NCI-H1436 (cell line): ENCODE data around the gene MAGEB5.
"Not testable (repeated sequence)": the region's sequence is repeated elsewhere in the genome, so short reads cannot be mapped to it uniquely, and the experiment has no call there.

Experiments
- DNase-seq: peaks from one replicate; lab custom pipeline; 2025; lab: John Stamatoyannopoulos, UW

Gene MAGEB5

GRCh38 chrX:26215869-26216268, at the start of gene MAGEB5:
Gene MAGEB5, plus strand, starts transcription at chrX:26216169. Its CDS starts 1,133 bp downstream, at chrX:26217302.
- DNase-seq, result no peak

- no peak for DNase-seq
Observed at GRCh38 chrX:26192204-26192603, 23.8 kb upstream of the MAGEB5 start, which contains the start of gene MAGEB6. Gene MAGEB6, plus strand, starts transcription at chrX:26192440. Its CDS starts 1,407 bp downstream, at chrX:26193847.

- DNase-seq, result no peak
Observed at GRCh38 chrX:26203561-26203960, 12.4 kb upstream of the MAGEB5 start.

- DNase-seq, result not testable (repeated sequence)
Observed at GRCh38 chrX:26204717-26205116, 11.3 kb upstream of the MAGEB5 start.

GRCh38 chrX:26208012-26208411, 8.0 kb upstream of the MAGEB5 start:
- no peak for DNase-seq

- no peak for DNase-seq
Observed at GRCh38 chrX:26219351-26219750, 3.4 kb downstream of the MAGEB5 start.

DNA sequence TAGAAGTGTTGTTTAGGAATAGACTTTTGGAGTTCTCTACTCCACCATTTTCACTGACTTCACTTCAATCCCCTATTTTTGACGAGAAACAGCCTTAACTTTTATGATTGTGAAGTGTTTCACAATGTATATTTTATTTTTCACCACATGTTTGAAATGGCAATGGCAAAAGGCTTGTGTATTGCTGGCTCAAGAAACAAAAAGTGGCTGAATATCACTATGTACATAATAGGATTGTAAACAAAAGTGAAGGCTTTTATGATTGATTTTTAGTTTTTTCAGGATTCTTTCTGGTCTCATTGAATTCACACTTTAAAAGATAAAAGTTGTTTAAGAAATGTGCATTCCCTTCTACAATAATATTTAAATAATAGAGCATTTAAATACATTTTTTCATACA, 18.2 kb downstream of the MAGEB5 start:
- DNase-seq, result no peak

DNA sequence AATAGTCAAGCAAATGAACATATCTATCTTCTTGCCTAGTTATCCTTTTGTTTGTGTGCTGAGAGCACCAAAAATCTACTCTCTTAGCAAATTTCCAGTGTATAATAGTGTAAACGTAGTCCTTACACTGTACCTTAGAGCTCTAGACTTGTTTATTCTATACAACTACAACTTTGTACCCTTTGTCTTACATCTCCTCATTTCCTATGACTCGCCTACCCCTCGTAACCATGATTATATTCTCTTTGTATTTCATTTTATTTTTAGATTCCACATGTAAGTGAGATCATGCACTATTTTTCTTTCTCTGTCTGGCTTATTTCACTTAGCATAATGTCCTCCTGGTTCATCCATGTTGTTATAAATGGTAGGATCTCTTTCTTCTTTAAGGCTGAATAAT, 37.6 kb downstream of the MAGEB5 start:
- DNase-seq, result no peak

- no peak for DNase-seq
Observed at GRCh38 chrX:26254436-26254835, 38.5 kb downstream of the MAGEB5 start.

GRCh38 chrX:26262121-26262523, 46.2 kb downstream of the MAGEB5 start:
- no peak for DNase-seq
